ENCODE data around the gene TNS2. TPM values are rescaled to one million over a fixed set of nuclear protein-coding genes. Genes with fewer than 3 reads are reported as not detected.

TNS2 gene
- total and polyA plus RNA-seq, 9 donors, result 66.8 to 255 (median 190) TPM

DNA sequence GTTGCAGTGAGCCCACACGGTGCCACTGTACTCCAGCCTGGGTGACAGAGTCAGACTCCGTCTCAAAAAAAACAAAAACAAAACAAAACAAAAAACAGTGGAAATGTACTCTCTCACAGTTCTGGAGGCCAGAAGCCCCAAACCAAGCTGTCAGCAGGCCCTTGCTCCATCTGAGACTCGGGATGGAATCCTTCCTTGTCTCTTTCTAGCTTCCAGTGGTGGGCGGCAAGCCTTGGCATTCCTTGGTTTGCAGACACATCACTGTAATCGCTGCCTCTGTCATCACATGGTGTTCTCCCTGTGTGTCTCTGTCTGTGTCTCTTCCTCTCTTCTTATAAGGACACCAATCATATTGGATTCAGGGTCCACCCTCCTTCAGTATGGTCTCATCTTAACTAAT, 6.4 kb downstream of the TNS2 start:
- Histone ChIP-seq H3K4me1 (ENCODE audit: insufficient read depth) (peaks cover 15% of the 10 kb centered on the region), H3K27ac (no peak overlapping the region), H3K27me3 (no peaks in the 10 kb centered on the region), H3K4me3 (no peak overlapping the region), H3K9me3 (no peaks in the 10 kb centered on the region), H3K36me3 (no peaks in the 10 kb centered on the region)
- intact Hi-C loops (cut with DNase I), result no loop called here
- TF ChIP-seq EP300 (IDR thresholded peaks at IDR 0.05), result no peak
- TF ChIP-seq CTCF (IDR thresholded peaks at IDR 0.05), result no peak
- TF ChIP-seq POLR2A (IDR thresholded peaks at IDR 0.05), result no peak
- peak in 1 of 5 donors; percentile 25 for DNase-seq
- WGBS, 3 donors, result 72 to 76% (median 75%) methylated on average over 5 of the region's 5 CpGs

GRCh38 chr12:53056901-53057300, 7.0 kb downstream of the TNS2 start:
- Histone ChIP-seq H3K4me1 (ENCODE audit: insufficient read depth) (peaks cover 10% of the 10 kb centered on the region), H3K4me3 (no peak overlapping the region), H3K9me3 (no peaks in the 10 kb centered on the region), H3K27ac (no peak overlapping the region), H3K36me3 (no peaks in the 10 kb centered on the region), H3K27me3 (no peaks in the 10 kb centered on the region)
- intact Hi-C loops (cut with DNase I), result no loop called here
- 90 to 93% (median 92%) methylated on average over 7 of the region's 7 CpGs for WGBS, 3 donors
- peak in 1 of 5 donors; percentile 33 for DNase-seq
- TF ChIP-seq POLR2A (IDR thresholded peaks at IDR 0.05), result no peak
- TF ChIP-seq EP300 (IDR thresholded peaks at IDR 0.05), result no peak
- TF ChIP-seq CTCF (IDR thresholded peaks at IDR 0.05), result no peak

GRCh38 chr12:53057816-53058500, 8.1 kb downstream of the TNS2 start:
- Histone ChIP-seq H3K27me3 (no peaks in the 10 kb centered on the region), H3K27ac (no peak overlapping the region), H3K36me3 (no peaks in the 10 kb centered on the region), H3K9me3 (no peaks in the 10 kb centered on the region), H3K4me1 (ENCODE audit: insufficient read depth) (peaks cover 5% of the 10 kb centered on the region), H3K4me3 (no peak overlapping the region)
- intact Hi-C loops (cut with DNase I), result no loop called here
- DNase-seq, result peak in 3 of 5 donors; percentile 30 to 45 (median 41)
- TF ChIP-seq CTCF (IDR thresholded peaks at IDR 0.05), result no peak
- no peak for TF ChIP-seq POLR2A (IDR thresholded peaks at IDR 0.05)
- TF ChIP-seq EP300 (IDR thresholded peaks at IDR 0.05), result no peak
- 83 to 86% (median 85%) methylated on average over 13 of the region's 13 CpGs for WGBS, 3 donors

- intact Hi-C loops (cut with DNase I), result no loop called here
- Histone ChIP-seq H3K4me3 (no peak overlapping the region), H3K9me3 (no peaks in the 10 kb centered on the region), H3K27me3 (no peaks in the 10 kb centered on the region), H3K4me1 (ENCODE audit: insufficient read depth) (peaks cover 11% of the 10 kb centered on the region), H3K27ac (no peak overlapping the region), H3K36me3 (no peaks in the 10 kb centered on the region)
- peak in 4 of 5 donors; percentile 34 to 50 (median 40) for DNase-seq
- TF ChIP-seq EP300 (IDR thresholded peaks at IDR 0.05) (no peak), CTCF (IDR thresholded peaks at IDR 0.05) (no peak), POLR2A (IDR thresholded peaks at IDR 0.05) (no peak)
- 68 to 78% (median 73%) methylated on average over 28 to 35 of the region's 35 CpGs for WGBS, 3 donors
Measured at GRCh38 chr12:53058674-53059433, 9.0 kb downstream of the TNS2 start.

Data from ovary (tissue), 9 donors.